ENCODE results near the gene ALDH3B2.
"Not testable (repeated sequence)": the region's sequence is repeated elsewhere in the genome, so short reads cannot be mapped to it uniquely, and the experiment has no call there.

- TF ChIP-seq POLR2AphosphoS5 (IDR thresholded peaks at IDR 0.05); POLR2A (IDR thresholded peaks at IDR 0.05; ENCODE audit: low read depth); CTCF (IDR thresholded peaks at IDR 0.05); EP300 (IDR thresholded peaks at IDR 0.05): not testable (repeated sequence)
These were observed 52.5 kb downstream of the ALDH3B2 start for GRCh38 chr11:67621928-67622327.

Measured in esophagus muscularis mucosa (tissue), 4 donors.